ENCODE measurements around the gene MAGI2.
"Not testable (repeated sequence)": the region's sequence is repeated elsewhere in the genome, so short reads cannot be mapped to it uniquely, and the experiment has no call there.

MAGI2 gene

GRCh38 chr7:78322231-78322630, 1131.2 kb downstream of the MAGI2 start:
- DNase-seq: not testable (repeated sequence)

- no peak for DNase-seq
These were observed 1136.1 kb downstream of the MAGI2 start for GRCh38 chr7:78317371-78317770.

- DNase-seq: no peak
These were observed 1137.4 kb downstream of the MAGI2 start for GRCh38 chr7:78316110-78316509.

- DNase-seq: no peak
These were observed 1138.3 kb downstream of the MAGI2 start for GRCh38 chr7:78315119-78315518.

- no peak for DNase-seq
These were observed 1142.3 kb downstream of the MAGI2 start for GRCh38 chr7:78311181-78311580.

GRCh38 chr7:78307892-78308291, 1145.6 kb downstream of the MAGI2 start:
- DNase-seq: no peak

GRCh38 chr7:78306634-78307033, 1146.8 kb downstream of the MAGI2 start:
- no peak for DNase-seq

- DNase-seq: peak; percentile 7
These were observed 1152.1 kb downstream of the MAGI2 start for GRCh38 chr7:78301407-78301806.

- DNase-seq: no peak
These were observed 1154.4 kb downstream of the MAGI2 start for GRCh38 chr7:78299088-78299487.

GRCh38 chr7:78296644-78297371, 1156.7 kb downstream of the MAGI2 start:
- DNase-seq: no peak

GRCh38 chr7:78296046-78296597, 1157.3 kb downstream of the MAGI2 start:
- no peak for DNase-seq

GRCh38 chr7:78289471-78289870, 1164.0 kb downstream of the MAGI2 start:
- DNase-seq: not testable (repeated sequence)

- DNase-seq: no peak
These were observed 1168.5 kb downstream of the MAGI2 start for GRCh38 chr7:78284945-78285344.

GRCh38 chr7:78280276-78280675, 1173.2 kb downstream of the MAGI2 start:
- no peak for DNase-seq

- DNase-seq: no peak
These were observed 1174.0 kb downstream of the MAGI2 start for GRCh38 chr7:78279457-78279856.

- peak; percentile 89 for DNase-seq
These were observed 1174.4 kb downstream of the MAGI2 start for GRCh38 chr7:78279032-78279431.

GRCh38 chr7:78267141-78267540, 1186.3 kb downstream of the MAGI2 start:
- DNase-seq: no peak

GRCh38 chr7:78265486-78265885, 1188.0 kb downstream of the MAGI2 start:
- no peak for DNase-seq

GRCh38 chr7:78265071-78265470, 1188.4 kb downstream of the MAGI2 start:
- no peak for DNase-seq

GRCh38 chr7:78264105-78264504, 1189.4 kb downstream of the MAGI2 start:
- no peak for DNase-seq

- no peak for DNase-seq
These were observed 1191.7 kb downstream of the MAGI2 start for GRCh38 chr7:78261739-78262138.

GRCh38 chr7:78261302-78261701, 1192.2 kb downstream of the MAGI2 start:
- DNase-seq: no peak

- peak; percentile 9 for DNase-seq
These were observed 1192.6 kb downstream of the MAGI2 start for GRCh38 chr7:78260826-78261225.

GRCh38 chr7:78254726-78255055, 1198.8 kb downstream of the MAGI2 start:
- DNase-seq: no peak
